Ishikawa (cell line): ENCODE results near the gene NOB1.

Experiments
- CEBPB ChIP-seq: IDR thresholded peaks from 2 replicates; pipeline ENCODE4 v1.6.1; 2012
- EP300 ChIP-seq: IDR thresholded peaks from 2 replicates; pipeline ENCODE4 v1.6.1; 2012; ENCODE audit warnings: borderline replicate concordance
- FOXM1 ChIP-seq: IDR thresholded peaks from 2 replicates; pipeline ENCODE4 v1.6.1; 2012; ENCODE audit warnings: low read depth, borderline replicate concordance
- NFIC ChIP-seq: IDR thresholded peaks from 2 replicates; pipeline ENCODE4 v1.6.1; 2012
- TAF1 ChIP-seq: IDR thresholded peaks from 2 replicates; pipeline ENCODE4 v1.6.1; 2012; ENCODE audit warnings: low read depth, mild to moderate bottlenecking
- TCF12 ChIP-seq: IDR thresholded peaks from 2 replicates; pipeline ENCODE4 v1.6.1; 2012; ENCODE audit warnings: low read depth
- YY1 ChIP-seq: IDR thresholded peaks from 2 replicates; pipeline ENCODE4 v1.6.1; 2012; ENCODE audit warnings: low read depth
- TF ChIP-seq, protein P1 (sequence below): IDR thresholded peaks from 2 replicates; pipeline ENCODE4 v1.6.1; 2012

GRCh38 chr16:69703638-69704037, 51.1 kb downstream of the NOB1 start:
- no peak for TF ChIP-seq TAF1
- no peak for TF ChIP-seq EP300
- TF ChIP-seq FOXM1, result no peak
- TF ChIP-seq TCF12, result no peak
- TF ChIP-seq YY1, result no peak
- no peak for TF ChIP-seq NFIC
- TF ChIP-seq CEBPB, result no peak
- TF ChIP-seq, protein P1, sequence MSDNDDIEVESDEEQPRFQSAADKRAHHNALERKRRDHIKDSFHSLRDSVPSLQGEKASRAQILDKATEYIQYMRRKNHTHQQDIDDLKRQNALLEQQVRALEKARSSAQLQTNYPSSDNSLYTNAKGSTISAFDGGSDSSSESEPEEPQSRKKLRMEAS, result no peak
